Activated naive CD8-positive, alpha-beta T cell treated with anti-CD3 and anti-CD28 coated beads, Interleukin-2, amount 50 U/mL, for 16 hours (primary cell): ENCODE results near the gene BNIPL.

Experiments used
- DNase-seq: peaks from one replicate; pipeline ENCODE4 v3.0.0-alpha.2; 2020; ENCODE audit warnings: low read depth, low spot score

The BNIPL gene

DNA sequence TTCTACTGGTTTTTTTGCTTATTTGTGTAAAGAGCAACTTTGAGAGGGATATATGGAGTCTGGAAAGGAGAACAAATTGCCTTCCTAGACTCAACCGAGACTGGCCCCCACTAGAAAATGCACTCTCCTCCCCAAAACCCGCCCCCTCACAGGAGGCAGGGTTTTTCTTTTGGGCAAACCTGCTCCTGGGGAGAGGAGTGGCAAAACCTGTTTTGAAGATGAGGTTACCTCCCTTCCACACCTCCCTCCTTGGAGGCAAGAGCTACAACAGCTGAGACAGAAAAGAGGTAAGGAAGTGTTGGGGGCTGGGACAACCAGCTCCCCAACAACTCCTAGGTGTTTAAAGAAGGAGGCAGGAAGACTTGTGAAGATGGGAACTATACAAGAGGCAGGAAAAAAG is at the start of gene BNIPL:
BNIPL (plus strand) TSS at position 231 of the 400 bp plus-strand sequence; CDS start at position 371, 140 bp downstream.
- DNase-seq: no peak

DNA sequence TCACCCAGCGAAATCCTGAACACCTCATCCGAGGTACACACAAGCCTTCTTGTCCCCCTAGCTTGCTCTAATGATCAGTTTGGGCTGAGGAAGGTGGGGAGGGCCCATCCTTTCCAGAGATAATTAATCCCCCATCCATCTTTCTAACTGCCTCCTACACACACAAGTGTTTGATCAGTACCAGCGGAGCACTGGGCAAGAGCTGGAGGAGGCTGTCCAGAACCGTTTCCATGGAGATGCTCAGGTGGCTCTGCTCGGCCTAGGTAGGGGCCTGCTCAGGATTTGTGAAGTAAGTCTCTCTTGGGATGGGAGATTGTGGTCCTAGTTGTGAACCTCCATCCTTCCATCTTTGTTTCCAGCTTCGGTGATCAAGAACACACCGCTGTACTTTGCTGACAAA is 48.5 kb upstream of the BNIPL start:
- no peak for DNase-seq

GRCh38 chr1:150992626-150993025 is 43.8 kb upstream of the BNIPL start:
- no peak for DNase-seq

GRCh38 chr1:150994248-150994647 is 42.1 kb upstream of the BNIPL start:
- no peak for DNase-seq

DNA sequence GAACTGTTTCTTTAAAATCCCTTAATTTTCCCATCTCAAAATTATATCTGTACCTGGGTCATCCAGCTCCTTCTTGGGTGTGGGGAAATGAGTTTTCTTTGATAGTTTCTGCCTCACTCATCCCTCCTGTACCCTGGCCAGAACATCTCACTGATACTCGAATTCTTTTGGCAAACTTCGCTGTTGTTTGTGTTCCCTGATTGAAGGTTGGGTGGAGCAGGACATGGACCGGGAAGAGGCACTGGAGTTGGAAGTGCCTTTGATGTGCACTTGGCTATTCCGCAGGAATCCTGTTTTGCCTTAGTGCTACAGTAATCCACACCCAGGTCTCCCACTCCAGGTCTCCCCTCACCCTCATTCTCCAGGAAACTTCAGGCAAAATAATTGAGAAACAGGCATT is 40.9 kb upstream of the BNIPL start:
- DNase-seq: no peak

GRCh38 chr1:150995896-150996295 is 40.5 kb upstream of the BNIPL start:
- no peak for DNase-seq

DNA sequence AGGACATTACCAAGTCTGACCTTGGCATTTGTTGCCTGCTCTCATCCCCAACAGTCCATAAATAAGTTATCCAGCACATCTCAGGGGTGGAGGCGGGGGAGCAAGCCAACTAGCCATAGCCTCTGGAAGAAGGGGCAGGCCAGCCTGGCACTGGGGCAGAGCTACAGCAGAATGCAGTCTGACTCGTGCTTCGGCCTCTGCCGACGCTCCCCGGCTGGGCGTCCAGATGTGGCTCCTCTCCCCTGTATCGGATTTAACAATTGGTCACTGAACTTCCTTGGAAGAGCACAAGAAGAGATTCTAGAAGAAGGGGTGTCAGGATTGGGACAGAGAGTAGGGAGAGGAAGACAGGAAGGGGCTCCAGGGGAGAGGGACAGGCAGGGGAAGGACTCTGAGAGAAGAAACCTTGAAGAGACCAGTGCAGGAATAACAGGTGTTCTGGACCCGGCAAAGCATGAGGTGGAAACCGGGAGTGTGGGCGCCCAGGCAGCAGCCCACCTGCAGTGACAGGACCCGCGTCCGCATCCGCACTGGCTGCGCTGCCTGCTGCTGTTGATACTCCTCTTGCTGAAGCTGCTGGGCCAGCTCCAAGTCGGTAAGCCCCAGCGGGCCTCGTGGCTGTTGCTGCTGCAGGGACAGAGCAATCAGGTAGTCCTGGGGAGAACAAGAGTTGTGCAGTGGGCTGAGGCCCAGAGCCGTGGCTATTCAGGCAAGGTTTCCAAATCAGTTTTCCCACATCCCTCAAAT is 39.1 kb upstream of the BNIPL start:
- DNase-seq: no peak

- no peak for DNase-seq
These were observed 38.4 kb upstream of the BNIPL start for GRCh38 chr1:150997949-150998348.

GRCh38 chr1:150999051-150999674 is 37.2 kb upstream of the BNIPL start:
- DNase-seq: no peak

DNA sequence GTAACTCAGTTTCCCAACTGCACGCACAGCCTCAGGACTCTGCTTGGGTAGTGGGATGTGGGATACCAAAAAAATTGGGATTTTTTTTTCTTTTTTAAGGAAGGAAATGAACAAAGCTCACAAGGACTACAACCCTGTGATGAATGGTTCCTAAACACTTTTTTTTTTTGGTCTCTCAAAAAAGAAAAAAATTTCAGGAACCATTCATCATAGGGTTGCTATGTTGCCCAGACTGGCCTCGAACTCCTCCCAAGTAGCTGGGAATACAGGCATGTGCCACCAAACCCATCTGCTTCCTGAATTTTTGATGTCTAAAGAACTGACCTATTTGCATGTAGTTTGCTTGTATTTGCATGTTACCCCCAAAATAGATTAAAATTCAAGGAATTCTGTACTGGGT is 36.5 kb upstream of the BNIPL start:
- DNase-seq: no peak

DNA sequence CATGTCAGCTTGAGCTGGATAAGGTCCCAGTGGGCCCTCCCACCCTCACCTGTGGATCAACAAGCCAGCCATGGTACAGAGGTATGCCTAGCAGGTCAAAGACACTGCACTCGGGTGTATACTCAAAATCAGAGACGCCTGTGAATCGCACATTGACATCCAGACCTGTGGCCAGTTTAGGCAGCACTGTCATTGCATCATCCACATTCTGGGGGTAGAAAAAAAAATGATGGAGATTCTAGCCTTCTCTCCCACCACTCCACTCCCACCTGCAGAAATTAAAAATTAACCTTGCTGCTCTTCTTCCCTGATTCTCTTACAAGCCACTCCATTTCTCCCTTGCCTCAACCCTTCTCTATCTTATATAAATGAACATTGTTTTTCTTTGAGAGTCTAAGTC is 36.0 kb upstream of the BNIPL start:
- DNase-seq: no peak

- no peak for DNase-seq
These were observed 34.8 kb upstream of the BNIPL start for GRCh38 chr1:151001602-151002001.

DNA sequence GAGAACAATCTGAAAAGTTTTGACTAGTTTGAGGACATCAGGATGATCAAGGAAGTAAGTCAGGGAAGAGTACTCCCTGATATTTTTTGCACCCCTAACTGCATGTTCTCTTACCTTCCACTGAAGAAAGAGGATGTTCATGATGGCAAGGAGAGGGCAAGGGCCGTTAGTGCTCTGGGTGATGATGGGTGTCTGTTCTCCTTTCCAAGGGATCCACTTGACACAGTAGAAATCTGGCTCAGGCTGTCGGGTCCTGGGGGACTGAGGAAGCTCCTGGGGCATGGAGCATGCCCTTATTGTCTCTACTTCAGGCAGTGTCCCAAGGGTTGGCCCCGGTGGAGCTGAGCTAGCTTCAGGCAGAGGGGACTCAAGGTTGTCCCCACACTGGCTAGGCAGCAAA is 34.3 kb upstream of the BNIPL start:
- DNase-seq: no peak

- DNase-seq: no peak
These were observed 33.8 kb upstream of the BNIPL start for GRCh38 chr1:151002611-151003010.

DNA sequence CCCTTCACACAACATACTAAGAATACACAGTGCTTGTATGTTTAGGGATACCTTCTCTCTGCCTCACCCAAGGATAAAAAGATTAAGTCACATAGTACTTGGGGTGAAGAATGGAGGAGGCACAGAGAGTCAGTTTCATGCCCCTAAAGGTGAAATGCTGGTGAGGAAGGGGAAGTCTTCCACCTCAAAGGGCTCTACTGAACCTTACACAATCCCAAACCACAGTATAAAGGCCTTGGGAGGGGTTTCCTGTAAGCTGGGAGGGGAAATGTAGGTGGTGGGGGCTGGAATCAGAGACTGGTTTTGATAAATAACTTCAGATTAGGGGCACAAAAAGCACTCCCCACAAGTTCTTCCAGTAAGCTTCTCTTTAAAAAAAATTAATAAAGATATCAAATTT is 33.2 kb upstream of the BNIPL start:
- no peak for DNase-seq

DNA sequence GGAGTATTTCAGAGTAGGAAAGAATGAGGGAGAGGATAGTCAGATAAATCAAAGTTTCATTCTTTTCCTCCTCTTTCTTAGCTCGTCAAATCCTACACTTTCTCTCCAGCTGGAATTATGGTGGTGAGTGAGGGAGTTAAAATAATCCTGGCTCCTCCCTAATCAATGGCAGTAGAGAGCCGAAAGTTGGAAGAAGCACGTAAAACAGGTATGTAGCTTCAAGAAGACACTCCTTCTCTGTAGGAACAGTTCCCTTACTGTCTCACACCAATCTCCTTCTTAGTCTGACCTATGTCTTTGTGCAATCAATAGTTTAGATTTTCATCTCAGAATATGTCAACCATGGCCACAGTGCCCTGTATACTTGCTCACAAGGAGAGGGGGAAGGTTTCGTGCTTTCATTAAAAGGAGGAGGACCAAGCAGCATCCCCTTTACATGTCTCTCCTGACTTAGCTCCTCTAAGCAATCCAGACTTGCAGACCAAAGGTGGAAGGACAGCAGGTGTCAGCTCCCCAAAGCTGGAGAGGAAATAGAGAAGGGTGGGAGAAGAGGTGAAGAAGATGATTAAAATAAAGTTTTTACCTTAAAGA is 30.6 kb upstream of the BNIPL start:
- DNase-seq: no peak

DNA sequence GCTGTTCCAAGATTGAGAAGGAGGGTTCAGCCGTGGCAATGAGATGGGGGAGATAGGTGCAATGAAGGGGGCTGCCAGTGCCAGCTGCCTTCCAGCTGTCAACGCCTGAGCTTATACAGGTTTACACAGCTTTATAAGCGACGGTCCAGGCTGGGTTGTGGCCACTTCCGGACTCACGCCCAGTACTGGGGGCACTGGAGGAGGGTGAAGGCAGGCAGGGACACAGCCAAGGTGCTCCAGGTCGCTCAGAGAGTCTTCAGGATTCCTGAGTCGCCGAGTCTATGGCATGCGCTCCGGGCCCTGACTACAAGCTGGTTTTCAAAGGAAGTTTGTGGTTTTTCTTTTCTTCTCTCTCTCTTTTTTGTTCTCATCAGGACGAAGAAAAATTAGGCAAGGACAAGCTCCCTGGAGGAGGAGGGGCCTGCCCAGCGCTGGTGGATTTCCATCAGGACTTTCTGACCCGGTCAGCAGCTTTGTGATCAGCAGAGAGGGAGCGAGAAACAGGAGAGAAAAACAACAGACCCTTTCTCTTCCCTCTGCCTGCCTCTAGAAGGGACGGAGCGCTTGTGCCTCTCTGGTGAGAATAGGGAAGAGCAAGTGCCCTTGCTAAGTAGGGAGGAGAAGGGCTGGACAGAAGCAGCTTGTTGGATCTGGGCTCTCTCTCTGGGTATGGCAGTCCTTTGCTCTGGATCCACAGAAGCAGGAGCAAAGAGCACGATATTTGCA is 29.9 kb upstream of the BNIPL start, which contains the start of gene MINDY1:
MINDY1 (minus strand) TSS at position 576 of the 726 bp plus-strand sequence. CDS start 4,285 bp downstream, outside the sequence.
- DNase-seq: no peak

GRCh38 chr1:151007853-151008243 is 28.5 kb upstream of the BNIPL start:
- no peak for DNase-seq

DNA sequence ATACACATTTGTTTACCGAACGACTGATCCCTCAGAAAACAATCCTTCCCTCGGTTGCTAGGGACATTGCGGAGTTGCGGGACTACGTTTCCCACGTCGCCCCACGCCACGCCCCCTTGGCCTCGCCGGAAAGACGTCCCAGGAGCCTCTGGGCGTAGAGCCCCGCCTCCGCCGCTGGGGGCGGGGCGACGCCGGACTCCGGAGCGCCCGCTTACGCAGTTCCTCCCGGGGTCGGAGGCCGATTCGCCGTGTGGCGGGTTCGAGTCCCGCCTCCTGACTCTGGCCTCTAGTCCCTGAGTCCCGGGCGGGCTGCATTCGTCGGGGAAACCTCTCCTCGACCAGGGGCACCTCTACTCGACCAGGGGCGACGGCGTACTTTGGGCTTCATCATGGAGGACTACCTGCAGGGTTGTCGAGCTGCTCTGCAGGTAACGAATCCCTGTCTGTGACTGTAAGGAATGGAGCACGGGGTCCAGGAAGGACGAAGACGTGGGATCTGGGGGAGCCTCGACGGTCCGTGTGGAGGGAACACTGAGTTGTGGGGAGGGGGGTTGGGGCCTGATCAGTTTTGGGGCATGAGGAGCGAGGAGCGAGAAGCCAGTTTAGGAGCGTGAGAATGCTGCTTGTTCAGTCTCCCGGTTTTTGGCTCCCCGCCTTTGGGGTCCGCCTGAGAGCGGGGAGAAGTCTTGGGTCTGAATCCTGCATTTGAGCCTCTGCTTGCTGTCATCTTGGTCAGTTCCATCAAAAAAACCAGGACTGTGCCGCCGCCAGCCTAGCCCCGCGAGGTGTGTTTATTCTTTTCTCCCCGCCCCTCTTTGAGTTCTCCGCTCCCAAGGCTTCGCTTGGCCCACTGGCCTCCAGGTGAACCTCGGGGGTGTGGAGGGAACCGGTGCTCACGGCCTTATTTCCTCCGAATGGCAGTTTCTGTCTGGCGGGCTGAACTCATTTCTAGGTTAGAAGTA is 27.9 kb upstream of the BNIPL start, which contains the start of gene PRUNE1:
PRUNE1 (plus strand) TSS at position 206 of the 962 bp plus-strand sequence; CDS start at position 390, 184 bp downstream.
- DNase-seq: peak; percentile 86

GRCh38 chr1:151009206-151009587 is 27.2 kb upstream of the BNIPL start:
- DNase-seq: no peak
